OCI-LY3 (cell line): Measurements from ENCODE around the gene KLHL9.

Experiments used
- H2AFZ ChIP-seq: fragments of 200-600, 300-600 bp; shearing (Covaris generic); 2 replicates; pipeline ENCODE4 v1.6.0; 2014; ENCODE audit warnings: antibody characterized with exemption, low read depth, low read length
- H3K27ac ChIP-seq: fragments of 200-600, 300-600 bp; sonication (generic); 2 replicates; pipeline ENCODE4 v1.5.1; 2014; ENCODE audit warnings: mild to moderate bottlenecking, low read length, moderate library complexity, mixed read lengths
- H3K27me3 ChIP-seq: fragments of 200-600, 300-600 bp; sonication (generic); 2 replicates; pipeline ENCODE4 v1.6.1; 2014; ENCODE audit warnings: low read depth, low read length, mixed read lengths
- H3K36me3 ChIP-seq: fragments of 200-600, 300-600 bp; sonication (generic); replicated peaks from 2 replicates; pipeline ENCODE3; 2014; ENCODE audit warnings: low read depth, low read length, mixed read lengths
- H3K4me1 ChIP-seq: fragments of 300-600, 200-600 bp; sonication (generic); 2 replicates; pipeline ENCODE4 v1.6.1; 2014; ENCODE audit warnings: low read length, mixed read lengths
- H3K4me2 ChIP-seq: fragments of 200-600, 300-600 bp; sonication (generic); 2 replicates; pipeline ENCODE4 v1.6.1; 2014; ENCODE audit warnings: low read length, mixed read lengths
- H3K4me3 ChIP-seq: fragments of 300-600, 200-600 bp; sonication (generic); 2 replicates; pipeline ENCODE4 v1.5.1; 2014; ENCODE audit warnings: antibody characterized with exemption, mild to moderate bottlenecking, low read length, moderate library complexity
- H3K79me2 ChIP-seq: fragments of 300-600, 200-600 bp; shearing (Covaris generic); 2 replicates; pipeline ENCODE4 v1.6.1; 2014; ENCODE audit warnings: mild to moderate bottlenecking, low read length, mixed read lengths
- H3K9ac ChIP-seq: fragments of 300-600, 200-600 bp; shearing (Covaris generic); 2 replicates; pipeline ENCODE4 v1.6.0; 2014; ENCODE audit warnings: mild to moderate bottlenecking, low read length, moderate library complexity
- H3K9me3 ChIP-seq: fragments of 200-600, 300-600 bp; shearing (Covaris generic); 2 replicates; pipeline ENCODE4 v1.6.1; 2014; ENCODE audit warnings: low read length, mixed read lengths; ENCODE audit not compliant: insufficient read depth
- H4K20me1 ChIP-seq: fragments of 200-600, 300-600 bp; sonication (generic); 2 replicates; pipeline ENCODE4 v1.6.1; 2016; ENCODE audit warnings: low read length, mixed read lengths; ENCODE audit not compliant: insufficient read depth
- EZH2phosphoT487 ChIP-seq: fragments of 200-600 bp; shearing (Covaris generic); IDR thresholded peaks from 2 replicates; pipeline ENCODE4 v1.6.1; 2018; ENCODE audit warnings: antibody characterized with exemption, mixed run types, low read depth
- TF ChIP-seq, protein P1 (sequence below): fragments of 200-600, 300-600 bp; sonication (generic); IDR thresholded peaks from 2 replicates; pipeline ENCODE4 v1.5.1; 2014; ENCODE audit warnings: antibody characterized with exemption, low read length, low read depth

Gene KLHL9

DNA sequence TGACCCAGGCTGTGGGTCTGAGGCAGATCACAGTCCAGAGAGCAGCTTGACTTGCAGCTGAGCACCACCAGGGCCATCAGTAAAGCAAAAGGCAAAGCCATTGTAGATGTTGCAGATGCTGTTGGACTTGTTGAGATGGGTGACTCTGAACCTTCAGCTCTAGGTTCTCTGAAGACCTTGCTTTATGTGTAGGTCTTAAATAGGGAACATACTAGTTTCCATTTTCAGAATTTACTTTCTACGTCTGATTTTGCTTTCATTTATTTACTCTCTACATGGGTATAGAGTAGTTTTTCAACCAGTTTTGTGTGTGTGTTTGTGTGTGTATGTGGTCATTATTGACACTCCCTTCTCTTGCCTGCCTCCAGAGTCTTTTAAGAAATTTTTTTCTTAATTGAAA lies 15.6 kb upstream of the KLHL9 start, which contains the start of gene IFNA6:
TSS of gene IFNA6 (minus strand) at position 101 of the 400 bp plus-strand sequence. CDS start at position 101, 0 bp downstream.
- Histone ChIP-seq H3K9me3 (0 out of 2 replicates have a peak, but pooled peaks cover under 1% of the 10 kb centered on the region), H2AFZ (no peak within 1 kb of the TSS), H3K27me3 (peaks cover 79% of the 10 kb centered on the region), H3K9ac (no peak within 1 kb of the TSS), H3K36me3 (no peaks in the 10 kb centered on the region), H3K79me2 (no peaks in the 10 kb centered on the region), H4K20me1 (no peaks in the 10 kb centered on the region), H3K27ac (no peak within 1 kb of the TSS), H3K4me3 (no peak within 1 kb of the TSS), H3K4me2 (no peak within 1 kb of the TSS), H3K4me1 (no peaks in the 10 kb centered on the region)
- TF ChIP-seq EZH2phosphoT487: no peak
- TF ChIP-seq, protein P1, sequence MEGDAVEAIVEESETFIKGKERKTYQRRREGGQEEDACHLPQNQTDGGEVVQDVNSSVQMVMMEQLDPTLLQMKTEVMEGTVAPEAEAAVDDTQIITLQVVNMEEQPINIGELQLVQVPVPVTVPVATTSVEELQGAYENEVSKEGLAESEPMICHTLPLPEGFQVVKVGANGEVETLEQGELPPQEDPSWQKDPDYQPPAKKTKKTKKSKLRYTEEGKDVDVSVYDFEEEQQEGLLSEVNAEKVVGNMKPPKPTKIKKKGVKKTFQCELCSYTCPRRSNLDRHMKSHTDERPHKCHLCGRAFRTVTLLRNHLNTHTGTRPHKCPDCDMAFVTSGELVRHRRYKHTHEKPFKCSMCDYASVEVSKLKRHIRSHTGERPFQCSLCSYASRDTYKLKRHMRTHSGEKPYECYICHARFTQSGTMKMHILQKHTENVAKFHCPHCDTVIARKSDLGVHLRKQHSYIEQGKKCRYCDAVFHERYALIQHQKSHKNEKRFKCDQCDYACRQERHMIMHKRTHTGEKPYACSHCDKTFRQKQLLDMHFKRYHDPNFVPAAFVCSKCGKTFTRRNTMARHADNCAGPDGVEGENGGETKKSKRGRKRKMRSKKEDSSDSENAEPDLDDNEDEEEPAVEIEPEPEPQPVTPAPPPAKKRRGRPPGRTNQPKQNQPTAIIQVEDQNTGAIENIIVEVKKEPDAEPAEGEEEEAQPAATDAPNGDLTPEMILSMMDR: no peak

DNA sequence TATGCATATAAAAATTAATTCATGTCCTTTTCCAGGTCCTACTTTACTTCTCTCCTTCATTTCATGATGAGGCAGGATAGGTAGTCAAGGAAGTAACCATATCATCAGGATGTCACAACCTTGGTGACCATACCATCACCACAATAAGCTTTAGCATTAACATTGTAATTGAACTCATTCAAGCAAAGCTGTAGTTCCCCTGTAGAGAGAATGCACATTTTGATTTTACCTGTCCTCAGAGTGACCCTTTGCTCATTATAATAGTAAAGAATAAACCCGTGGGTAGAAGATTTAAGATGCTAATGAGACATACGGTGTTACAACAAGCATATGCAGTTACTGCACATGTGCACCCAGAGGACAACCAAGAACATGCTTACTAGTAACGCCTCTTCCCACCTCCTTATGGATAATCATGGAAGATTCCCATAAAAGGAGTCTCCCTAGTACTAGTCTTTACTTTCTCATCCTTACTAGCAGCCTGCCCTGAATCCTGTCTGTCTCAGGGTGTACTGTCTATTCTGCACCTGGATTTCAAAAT lies 13.3 kb upstream of the KLHL9 start:
- Histone ChIP-seq H3K27me3 (peaks cover 81% of the 10 kb centered on the region), H2AFZ (no peak overlapping the region), H3K4me3 (no peak overlapping the region), H3K4me1 (peaks cover 7% of the 10 kb centered on the region), H3K27ac (no peak overlapping the region), H3K36me3 (no peaks in the 10 kb centered on the region), H3K4me2 (no peak overlapping the region), H3K79me2 (no peaks in the 10 kb centered on the region), H4K20me1 (no peaks in the 10 kb centered on the region), H3K9me3 (0 out of 2 replicates have a peak, but pooled peaks cover 5% of the 10 kb centered on the region), H3K9ac (no peak overlapping the region)
- TF ChIP-seq, protein P1: no peak

DNA sequence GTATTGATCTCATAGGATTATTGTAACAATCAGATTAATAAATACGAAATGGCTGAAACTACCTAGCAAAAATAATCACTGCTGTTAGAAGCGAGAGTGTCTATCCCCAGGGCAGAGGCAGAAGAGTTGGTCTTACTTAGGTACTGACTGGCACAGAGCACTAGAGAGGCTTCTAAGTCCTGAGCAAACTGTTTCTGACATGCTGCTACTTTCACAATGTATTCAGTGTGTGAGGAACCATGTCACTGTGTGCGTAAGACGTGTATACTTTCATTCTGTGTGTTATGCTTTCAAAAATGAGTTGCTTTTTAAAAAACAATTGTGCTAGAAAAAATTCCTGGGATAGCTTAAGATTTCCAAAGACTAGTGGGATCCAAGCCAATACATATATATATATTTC lies 5.5 kb upstream of the KLHL9 start:
- no peaks in the 10 kb centered on the region for H3K79me2 ChIP-seq
- H3K27ac ChIP-seq: no peak overlapping the region
- H3K36me3 ChIP-seq: no peaks in the 10 kb centered on the region
- peaks cover 82% of the 10 kb centered on the region for H3K27me3 ChIP-seq
- no peak overlapping the region for H3K4me3 ChIP-seq
- no peak overlapping the region for H2AFZ ChIP-seq
- 0 out of 2 replicates have a peak, but pooled peaks cover 5% of the 10 kb centered on the region for H3K9me3 ChIP-seq
- H4K20me1 ChIP-seq: no peaks in the 10 kb centered on the region
- no peak overlapping the region for H3K9ac ChIP-seq
- H3K4me2 ChIP-seq: no peak overlapping the region
- H3K4me1 ChIP-seq: peaks cover 11% of the 10 kb centered on the region
- no peak for TF ChIP-seq EZH2phosphoT487
- TF ChIP-seq, protein P1: no peak

DNA sequence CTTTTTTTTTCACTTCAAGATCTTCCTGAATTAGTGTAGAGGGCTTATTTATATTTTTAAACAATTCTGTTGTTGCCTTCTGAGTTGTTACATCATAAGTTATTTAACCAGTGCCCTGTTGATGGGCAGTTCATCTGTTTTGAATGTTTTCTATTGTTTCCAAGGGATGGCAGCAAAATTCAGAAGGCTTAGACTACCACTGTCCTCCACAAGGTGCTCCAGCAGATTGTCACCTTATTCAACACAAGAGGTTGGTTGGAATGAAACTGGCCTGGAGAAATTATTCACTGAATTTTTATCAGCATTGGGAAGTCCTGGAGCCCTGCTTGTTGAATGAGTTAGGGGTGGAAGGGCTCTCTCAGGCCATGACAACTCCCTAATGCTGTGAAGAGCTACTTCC lies 1.3 kb upstream of the KLHL9 start:
- no peaks in the 10 kb centered on the region for H3K9me3 ChIP-seq
- H3K4me2 ChIP-seq: no peak overlapping the region
- H3K4me3 ChIP-seq: no peak overlapping the region
- H4K20me1 ChIP-seq: peaks cover 27% of the 10 kb centered on the region
- peaks cover 23% of the 10 kb centered on the region for H3K36me3 ChIP-seq
- H3K9ac ChIP-seq: no peak overlapping the region
- no peak overlapping the region for H2AFZ ChIP-seq
- peaks cover 12% of the 10 kb centered on the region for H3K4me1 ChIP-seq
- H3K27me3 ChIP-seq: peaks cover 45% of the 10 kb centered on the region
- H3K27ac ChIP-seq: no peak overlapping the region
- TF ChIP-seq EZH2phosphoT487: no peak
- TF ChIP-seq, protein P1: no peak
- H3K79me2 ChIP-seq: peaks cover 36% of the 10 kb centered on the region
